ENCODE results near the gene KATNAL2.

KATNAL2 gene

DNA sequence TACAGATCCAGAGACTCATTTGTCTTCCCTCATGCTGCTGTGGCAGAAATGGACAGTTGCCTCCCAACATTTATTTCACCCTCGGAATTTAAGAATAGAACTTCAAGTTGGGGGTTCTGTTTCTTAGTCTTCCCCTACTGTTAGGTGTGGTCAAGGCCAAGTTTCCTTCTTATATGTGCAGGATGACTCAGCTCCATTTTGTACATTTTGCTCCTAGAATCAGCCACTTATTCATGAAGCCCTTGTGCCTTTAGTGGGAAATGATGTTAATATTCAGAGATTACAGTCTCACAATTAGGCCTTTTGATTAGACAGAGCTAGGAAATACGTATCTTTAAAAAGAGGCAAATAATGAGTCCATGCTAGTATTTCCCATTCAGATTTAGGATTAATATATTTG, 164.2 kb downstream of the KATNAL2 start:
- Histone ChIP-seq H3K27me3 (ENCODE audit: control insufficient read depth, insufficient read depth, low read length) (no peaks in the 10 kb centered on the region), H3K4me3 (ENCODE audit: low read depth, low read length) (no peak overlapping the region), H3K9me3 (ENCODE audit: control insufficient read depth, insufficient read depth, low read depth, low read length) (no peaks in the 10 kb centered on the region), H3K36me3 (ENCODE audit: control insufficient read depth, insufficient read depth, low read length) (no peaks in the 10 kb centered on the region), H3K9ac (ENCODE audit: low read length) (no peak overlapping the region), H3K4me1 (ENCODE audit: control insufficient read depth, insufficient read depth, low read length) (no peaks in the 10 kb centered on the region), H3K27ac (ENCODE audit: low read depth, low read length) (no peak overlapping the region)

GRCh38 chr18:47087676-47088075, 170.3 kb downstream of the KATNAL2 start:
- H3K27ac ChIP-seq (ENCODE audit: low read depth, low read length), result no peak overlapping the region
- H3K9me3 ChIP-seq (ENCODE audit: control insufficient read depth, insufficient read depth, low read depth, low read length), result no peaks in the 10 kb centered on the region
- H3K4me1 ChIP-seq (ENCODE audit: control insufficient read depth, insufficient read depth, low read length), result no peaks in the 10 kb centered on the region
- no peak overlapping the region for H3K4me3 ChIP-seq (ENCODE audit: low read depth, low read length)
- no peaks in the 10 kb centered on the region for H3K27me3 ChIP-seq (ENCODE audit: control insufficient read depth, insufficient read depth, low read length)
- H3K9ac ChIP-seq (ENCODE audit: low read length), result no peak overlapping the region
- H3K36me3 ChIP-seq (ENCODE audit: control insufficient read depth, insufficient read depth, low read length), result no peaks in the 10 kb centered on the region

- Histone ChIP-seq H3K27me3 (ENCODE audit: control insufficient read depth, insufficient read depth, low read length) (no peaks in the 10 kb centered on the region), H3K4me3 (ENCODE audit: low read depth, low read length) (no peak overlapping the region), H3K9ac (ENCODE audit: low read length) (no peak overlapping the region), H3K4me1 (ENCODE audit: control insufficient read depth, insufficient read depth, low read length) (no peaks in the 10 kb centered on the region), H3K27ac (ENCODE audit: low read depth, low read length) (no peak overlapping the region), H3K36me3 (ENCODE audit: control insufficient read depth, insufficient read depth, low read length) (no peaks in the 10 kb centered on the region), H3K9me3 (ENCODE audit: control insufficient read depth, insufficient read depth, low read depth, low read length) (no peaks in the 10 kb centered on the region)
Observed at GRCh38 chr18:47095810-47096209, 178.4 kb downstream of the KATNAL2 start.

- Histone ChIP-seq H3K4me3 (ENCODE audit: low read depth, low read length) (no peak overlapping the region), H3K9ac (ENCODE audit: low read length) (no peak overlapping the region), H3K9me3 (ENCODE audit: control insufficient read depth, insufficient read depth, low read depth, low read length) (no peaks in the 10 kb centered on the region), H3K27ac (ENCODE audit: low read depth, low read length) (no peak overlapping the region), H3K36me3 (ENCODE audit: control insufficient read depth, insufficient read depth, low read length) (peaks cover 7% of the 10 kb centered on the region), H3K4me1 (ENCODE audit: control insufficient read depth, insufficient read depth, low read length) (no peaks in the 10 kb centered on the region), H3K27me3 (ENCODE audit: control insufficient read depth, insufficient read depth, low read length) (no peaks in the 10 kb centered on the region)
Observed at GRCh38 chr18:47100212-47100831, 182.9 kb downstream of the KATNAL2 start.

GRCh38 chr18:47108373-47108772, 191.0 kb downstream of the KATNAL2 start:
- Histone ChIP-seq H3K4me1 (ENCODE audit: control insufficient read depth, insufficient read depth, low read length) (peaks cover 2% of the 10 kb centered on the region), H3K36me3 (ENCODE audit: control insufficient read depth, insufficient read depth, low read length) (peaks cover 60% of the 10 kb centered on the region)

GRCh38 chr18:47108998-47109405, 191.6 kb downstream of the KATNAL2 start:
- peaks cover 60% of the 10 kb centered on the region for H3K36me3 ChIP-seq (ENCODE audit: control insufficient read depth, insufficient read depth, low read length)
- H3K27me3 ChIP-seq (ENCODE audit: control insufficient read depth, insufficient read depth, low read length), result no peaks in the 10 kb centered on the region
- H3K4me1 ChIP-seq (ENCODE audit: control insufficient read depth, insufficient read depth, low read length), result peaks cover 8% of the 10 kb centered on the region
- no peak overlapping the region for H3K9ac ChIP-seq (ENCODE audit: low read length)
- no peak overlapping the region for H3K27ac ChIP-seq (ENCODE audit: low read depth, low read length)
- H3K4me3 ChIP-seq (ENCODE audit: low read depth, low read length), result no peak overlapping the region
- no peaks in the 10 kb centered on the region for H3K9me3 ChIP-seq (ENCODE audit: control insufficient read depth, insufficient read depth, low read depth, low read length)

More at GRCh38 chr18:47108373-47108772, 191.0 kb downstream of the KATNAL2 start:
- Histone ChIP-seq H3K4me3 (ENCODE audit: low read depth, low read length) (no peak overlapping the region), H3K27me3 (ENCODE audit: control insufficient read depth, insufficient read depth, low read length) (no peaks in the 10 kb centered on the region), H3K27ac (ENCODE audit: low read depth, low read length) (no peak overlapping the region), H3K9me3 (ENCODE audit: control insufficient read depth, insufficient read depth, low read depth, low read length) (no peaks in the 10 kb centered on the region), H3K9ac (ENCODE audit: low read length) (no peak overlapping the region)

DNA sequence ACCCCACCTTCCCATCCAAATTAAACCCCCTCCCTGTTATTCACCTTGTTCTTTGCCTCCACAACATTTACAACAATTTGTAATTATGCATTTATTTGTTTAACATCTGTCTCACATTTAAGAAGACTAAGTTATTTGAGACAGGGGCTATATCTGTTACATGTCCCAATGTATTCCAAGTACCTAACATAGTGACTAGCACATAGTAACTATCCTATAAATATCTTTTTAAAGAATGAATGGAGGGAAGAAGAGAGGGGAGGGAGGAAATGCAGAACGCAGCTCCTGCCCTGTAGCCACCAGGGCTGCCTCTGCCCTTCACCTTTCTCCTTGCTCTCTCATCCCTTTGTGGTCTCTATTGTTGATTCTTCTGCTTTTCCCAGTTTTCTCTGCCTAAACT, 192.3 kb downstream of the KATNAL2 start:
- Histone ChIP-seq H3K36me3 (ENCODE audit: control insufficient read depth, insufficient read depth, low read length) (peaks cover 53% of the 10 kb centered on the region), H3K9me3 (ENCODE audit: control insufficient read depth, insufficient read depth, low read depth, low read length) (no peaks in the 10 kb centered on the region), H3K4me3 (ENCODE audit: low read depth, low read length) (no peak overlapping the region), H3K27ac (ENCODE audit: low read depth, low read length) (no peak overlapping the region), H3K4me1 (ENCODE audit: control insufficient read depth, insufficient read depth, low read length) (peaks cover 14% of the 10 kb centered on the region), H3K27me3 (ENCODE audit: control insufficient read depth, insufficient read depth, low read length) (no peaks in the 10 kb centered on the region), H3K9ac (ENCODE audit: low read length) (no peak overlapping the region)

GRCh38 chr18:47110492-47111274, 193.3 kb downstream of the KATNAL2 start:
- Histone ChIP-seq H3K9ac (ENCODE audit: low read length) (no peak overlapping the region), H3K27me3 (ENCODE audit: control insufficient read depth, insufficient read depth, low read length) (no peaks in the 10 kb centered on the region), H3K36me3 (ENCODE audit: control insufficient read depth, insufficient read depth, low read length) (peaks cover 53% of the 10 kb centered on the region), H3K4me3 (ENCODE audit: low read depth, low read length) (no peak overlapping the region), H3K4me1 (ENCODE audit: control insufficient read depth, insufficient read depth, low read length) (peaks cover 14% of the 10 kb centered on the region), H3K27ac (ENCODE audit: low read depth, low read length) (no peak overlapping the region), H3K9me3 (ENCODE audit: control insufficient read depth, insufficient read depth, low read depth, low read length) (no peaks in the 10 kb centered on the region)

DNA sequence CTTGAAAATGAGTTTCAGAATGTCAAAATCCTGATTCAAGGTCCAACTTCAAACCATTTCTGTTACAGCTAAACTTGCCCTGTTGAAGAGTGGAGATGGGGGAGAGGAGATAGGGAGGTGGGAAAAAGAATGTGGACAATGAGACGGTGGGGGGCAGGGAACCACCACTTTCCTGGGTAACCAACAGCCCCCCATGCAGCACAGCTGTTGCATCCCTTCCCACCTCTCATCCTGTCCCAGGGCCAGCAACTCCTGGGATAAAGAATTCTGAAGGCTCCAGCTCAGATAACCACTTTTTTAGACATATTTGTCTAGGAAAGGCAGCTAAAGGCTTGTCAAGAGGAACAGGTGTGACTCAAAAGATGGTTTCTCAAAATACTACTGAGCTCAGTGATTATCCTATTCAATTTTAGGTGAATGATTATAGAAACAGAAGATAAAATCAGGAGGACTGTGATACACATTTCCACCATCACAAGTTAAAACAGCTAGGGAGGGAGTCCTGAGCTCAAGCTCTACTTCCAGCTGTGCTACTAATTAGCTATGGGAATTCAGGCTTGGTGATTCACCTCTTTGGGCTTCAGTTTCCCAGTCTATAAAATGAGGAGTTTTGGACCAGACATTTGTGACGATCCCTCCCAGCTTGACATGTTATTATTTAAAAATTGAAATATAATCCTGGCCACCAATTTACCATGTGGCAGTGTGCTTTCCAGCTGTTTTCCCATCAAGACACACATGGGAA, 196.6 kb downstream of the KATNAL2 start:
- Histone ChIP-seq H3K9ac (ENCODE audit: low read length) (no peak overlapping the region), H3K36me3 (ENCODE audit: control insufficient read depth, insufficient read depth, low read length) (peaks cover 26% of the 10 kb centered on the region), H3K27ac (ENCODE audit: low read depth, low read length) (no peak overlapping the region), H3K9me3 (ENCODE audit: control insufficient read depth, insufficient read depth, low read depth, low read length) (no peaks in the 10 kb centered on the region), H3K4me1 (ENCODE audit: control insufficient read depth, insufficient read depth, low read length) (peaks cover 14% of the 10 kb centered on the region), H3K27me3 (ENCODE audit: control insufficient read depth, insufficient read depth, low read length) (no peaks in the 10 kb centered on the region), H3K4me3 (ENCODE audit: low read depth, low read length) (peak overlapping the region; percentile 13; the same call in 1 of the 2 replicates)

GRCh38 chr18:47115205-47115604, 197.8 kb downstream of the KATNAL2 start:
- peaks cover 14% of the 10 kb centered on the region for H3K4me1 ChIP-seq (ENCODE audit: control insufficient read depth, insufficient read depth, low read length)
- H3K27me3 ChIP-seq (ENCODE audit: control insufficient read depth, insufficient read depth, low read length), result no peaks in the 10 kb centered on the region
- no peak overlapping the region for H3K9ac ChIP-seq (ENCODE audit: low read length)
- H3K27ac ChIP-seq (ENCODE audit: low read depth, low read length), result no peak overlapping the region
- H3K9me3 ChIP-seq (ENCODE audit: control insufficient read depth, insufficient read depth, low read depth, low read length), result no peaks in the 10 kb centered on the region
- peaks cover 26% of the 10 kb centered on the region for H3K36me3 ChIP-seq (ENCODE audit: control insufficient read depth, insufficient read depth, low read length)
- no peak overlapping the region for H3K4me3 ChIP-seq (ENCODE audit: low read depth, low read length)

DNA sequence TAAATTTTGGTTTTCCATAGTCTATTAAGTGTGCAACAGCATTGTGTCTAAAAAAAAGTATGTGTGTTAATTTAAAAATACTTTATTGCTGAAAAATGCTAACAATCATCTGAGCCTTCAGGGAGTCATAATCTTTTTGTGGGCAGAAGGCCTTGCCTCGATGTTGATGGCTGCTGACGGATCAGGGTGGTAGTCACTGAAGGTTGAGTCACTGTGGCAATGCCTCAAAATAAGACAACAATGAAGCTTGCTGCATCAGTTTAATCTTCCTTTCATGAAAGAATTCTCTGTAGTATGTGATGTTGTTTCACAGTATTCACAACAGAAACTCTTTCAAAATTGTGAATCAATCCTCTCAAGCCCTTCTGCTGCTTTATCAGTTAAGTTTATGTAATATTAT, 201.6 kb downstream of the KATNAL2 start:
- peaks cover 10% of the 10 kb centered on the region for H3K36me3 ChIP-seq (ENCODE audit: control insufficient read depth, insufficient read depth, low read length)
- no peaks in the 10 kb centered on the region for H3K27me3 ChIP-seq (ENCODE audit: control insufficient read depth, insufficient read depth, low read length)
- H3K4me1 ChIP-seq (ENCODE audit: control insufficient read depth, insufficient read depth, low read length), result peaks cover 6% of the 10 kb centered on the region
- H3K4me3 ChIP-seq (ENCODE audit: low read depth, low read length), result no peak overlapping the region
- H3K9me3 ChIP-seq (ENCODE audit: control insufficient read depth, insufficient read depth, low read depth, low read length), result no peaks in the 10 kb centered on the region
- no peak overlapping the region for H3K9ac ChIP-seq (ENCODE audit: low read length)
- H3K27ac ChIP-seq (ENCODE audit: low read depth, low read length), result no peak overlapping the region

Measured in HUES6 (cell line).